Activated naive CD4-positive, alpha-beta T cell treated with anti-CD3 and anti-CD28 coated beads, Interleukin-2, amount 10 ng/mL, durations not matched to agents 5 hours and 36 hours (primary cell): ENCODE measurements around the gene CAMSAP2. TPM values are rescaled to one million over a fixed set of nuclear protein-coding genes. Genes with fewer than 3 reads are reported as not detected.

Experiments used
- total RNA-seq, 2 experiments: library from RNA; stranded (reverse); gene quantifications; one replicate each; pipeline ENCODE4 v1.2.3, GENCODE V29; 2021

CAMSAP2 gene, protein sequence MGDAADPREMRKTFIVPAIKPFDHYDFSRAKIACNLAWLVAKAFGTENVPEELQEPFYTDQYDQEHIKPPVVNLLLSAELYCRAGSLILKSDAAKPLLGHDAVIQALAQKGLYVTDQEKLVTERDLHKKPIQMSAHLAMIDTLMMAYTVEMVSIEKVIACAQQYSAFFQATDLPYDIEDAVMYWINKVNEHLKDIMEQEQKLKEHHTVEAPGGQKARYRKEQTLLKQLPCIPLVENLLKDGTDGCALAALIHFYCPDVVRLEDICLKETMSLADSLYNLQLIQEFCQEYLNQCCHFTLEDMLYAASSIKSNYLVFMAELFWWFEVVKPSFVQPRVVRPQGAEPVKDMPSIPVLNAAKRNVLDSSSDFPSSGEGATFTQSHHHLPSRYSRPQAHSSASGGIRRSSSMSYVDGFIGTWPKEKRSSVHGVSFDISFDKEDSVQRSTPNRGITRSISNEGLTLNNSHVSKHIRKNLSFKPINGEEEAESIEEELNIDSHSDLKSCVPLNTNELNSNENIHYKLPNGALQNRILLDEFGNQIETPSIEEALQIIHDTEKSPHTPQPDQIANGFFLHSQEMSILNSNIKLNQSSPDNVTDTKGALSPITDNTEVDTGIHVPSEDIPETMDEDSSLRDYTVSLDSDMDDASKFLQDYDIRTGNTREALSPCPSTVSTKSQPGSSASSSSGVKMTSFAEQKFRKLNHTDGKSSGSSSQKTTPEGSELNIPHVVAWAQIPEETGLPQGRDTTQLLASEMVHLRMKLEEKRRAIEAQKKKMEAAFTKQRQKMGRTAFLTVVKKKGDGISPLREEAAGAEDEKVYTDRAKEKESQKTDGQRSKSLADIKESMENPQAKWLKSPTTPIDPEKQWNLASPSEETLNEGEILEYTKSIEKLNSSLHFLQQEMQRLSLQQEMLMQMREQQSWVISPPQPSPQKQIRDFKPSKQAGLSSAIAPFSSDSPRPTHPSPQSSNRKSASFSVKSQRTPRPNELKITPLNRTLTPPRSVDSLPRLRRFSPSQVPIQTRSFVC (N-terminal part only)
- 1 to 10 TPM in 1 of 2 experiments, under 1 TPM in 1; 0.94 to 1.0 TPM for total RNA-seq

DNA sequence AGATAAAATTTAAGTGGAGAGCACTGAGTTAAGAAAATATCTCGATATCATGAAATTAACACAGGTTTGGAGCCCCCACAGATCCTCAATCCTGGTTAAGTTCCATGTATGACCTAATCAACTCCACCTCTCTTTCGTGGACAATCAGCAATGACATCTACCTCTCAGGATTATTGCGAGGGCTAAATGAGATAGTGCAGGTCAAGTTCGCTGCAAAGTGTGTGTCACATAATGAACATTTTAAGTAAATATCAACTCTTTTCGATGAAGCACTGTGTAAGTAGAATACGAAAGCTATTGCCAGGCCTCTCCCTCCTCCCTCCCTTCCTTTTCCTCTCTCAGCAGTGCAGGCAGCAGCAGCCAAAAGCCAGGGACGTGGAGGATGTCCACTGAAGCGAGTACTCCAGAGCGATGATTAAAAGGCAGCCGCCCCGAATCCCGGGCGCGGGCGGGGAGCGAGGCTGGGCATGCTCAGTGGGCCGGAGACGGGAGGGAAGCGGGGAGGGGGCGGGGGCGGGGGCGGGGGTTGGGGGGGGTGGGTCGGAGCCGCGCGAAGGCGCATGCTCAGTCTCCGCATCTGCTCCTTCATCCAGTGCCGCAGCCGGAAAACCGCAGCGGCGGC, at the start of gene CAMSAP2:
TSS of gene CAMSAP2 (plus strand) at position 567 of the 622 bp plus-strand sequence. CDS start 935 bp downstream, outside the sequence.

DNA sequence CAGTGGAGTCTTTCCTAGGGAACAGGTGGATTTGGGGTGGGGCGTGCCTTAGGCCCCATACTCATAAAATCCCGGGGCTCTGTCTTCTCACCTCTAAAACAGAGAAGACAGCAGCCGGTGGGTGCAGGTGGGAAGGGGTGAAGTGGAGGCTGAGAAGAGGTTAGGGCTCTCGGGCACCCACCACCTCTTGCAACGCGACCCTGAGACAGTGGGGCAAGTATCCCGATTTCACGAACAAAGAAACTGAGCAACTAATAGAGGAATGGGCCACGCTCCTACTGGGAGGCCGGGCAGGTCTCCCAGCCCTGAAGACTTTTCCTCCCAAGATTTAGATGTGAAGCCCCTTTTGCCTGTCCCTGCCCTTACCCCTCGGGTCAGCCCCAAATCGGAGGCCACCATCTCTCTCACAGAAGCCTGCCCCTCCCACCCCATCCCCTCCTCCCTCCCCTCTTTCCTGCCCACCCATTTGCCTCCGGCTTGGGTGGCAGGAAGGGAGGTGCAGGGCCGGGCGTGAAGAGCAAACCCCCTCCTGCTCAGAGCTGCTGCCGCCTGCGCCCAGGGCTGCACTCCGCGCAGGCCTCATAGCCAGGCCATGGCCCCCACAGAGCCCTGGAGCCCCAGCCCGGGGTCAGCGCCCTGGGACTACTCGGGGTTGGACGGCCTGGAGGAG, 133.9 kb downstream of the CAMSAP2 start, which contains the start of gene GPR25:
TSS of gene GPR25 (plus strand) at position 536 of the 670 bp plus-strand sequence. CDS start at position 593, 57 bp downstream.

DNA sequence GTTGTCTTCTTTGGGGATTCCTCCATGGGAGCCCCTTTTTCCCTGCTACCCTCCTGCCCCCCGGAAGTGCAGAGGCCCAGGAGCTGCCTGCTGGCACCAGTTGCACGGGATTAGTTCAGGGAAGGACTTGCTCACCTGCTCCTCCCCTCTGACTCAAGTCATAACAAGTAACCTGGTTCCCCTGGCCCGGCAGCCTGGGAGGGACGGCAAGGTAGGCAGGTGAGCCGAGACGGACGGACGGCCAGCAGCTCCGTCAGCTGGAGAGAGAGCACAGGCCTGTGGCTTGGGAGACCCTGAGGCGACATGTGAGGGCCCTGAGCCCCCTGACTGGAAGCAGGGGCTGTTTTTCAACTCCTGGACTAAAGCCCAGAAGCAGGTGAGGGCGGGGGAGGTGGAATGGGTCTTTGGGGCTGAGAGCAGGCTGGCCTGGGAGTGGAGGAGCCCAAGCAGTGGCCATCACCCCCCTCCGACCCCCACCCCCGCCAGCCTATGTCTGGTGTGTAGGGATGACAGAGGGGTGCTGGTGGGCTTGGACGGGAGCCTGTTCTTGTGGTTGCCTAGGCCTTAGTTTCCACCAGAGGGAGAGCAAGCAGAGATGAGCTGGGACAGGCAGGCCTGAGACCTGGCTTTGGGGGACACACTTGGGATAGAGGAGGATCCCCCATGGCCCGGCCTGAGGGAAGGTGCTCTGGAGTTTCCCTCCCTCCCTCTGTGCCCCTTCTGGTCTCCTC, 156.2 kb downstream of the CAMSAP2 start, which contains the start of gene INAVA:
TSS of gene INAVA (plus strand) at position 189 of the 731 bp plus-strand sequence. CDS start 3,501 bp downstream, outside the sequence.

Other genes starting within 250 kb of the CAMSAP2 start
- gene KIF14, start 118.1 kb upstream of the CAMSAP2 start, total RNA-seq = 10 to 100 TPM; 23.9 to 25.1 TPM
- 10 to 100 TPM; 22.6 to 23.5 TPM for gene DDX59, start 69.0 kb upstream of the CAMSAP2 start, total RNA-seq
- not detected for gene GPR25, start 134.1 kb downstream of the CAMSAP2 start, total RNA-seq
- not detected for gene INAVA, start 156.0 kb downstream of the CAMSAP2 start, total RNA-seq